Measurements from ENCODE around the gene ASIC3.

Gene ASIC3

DNA sequence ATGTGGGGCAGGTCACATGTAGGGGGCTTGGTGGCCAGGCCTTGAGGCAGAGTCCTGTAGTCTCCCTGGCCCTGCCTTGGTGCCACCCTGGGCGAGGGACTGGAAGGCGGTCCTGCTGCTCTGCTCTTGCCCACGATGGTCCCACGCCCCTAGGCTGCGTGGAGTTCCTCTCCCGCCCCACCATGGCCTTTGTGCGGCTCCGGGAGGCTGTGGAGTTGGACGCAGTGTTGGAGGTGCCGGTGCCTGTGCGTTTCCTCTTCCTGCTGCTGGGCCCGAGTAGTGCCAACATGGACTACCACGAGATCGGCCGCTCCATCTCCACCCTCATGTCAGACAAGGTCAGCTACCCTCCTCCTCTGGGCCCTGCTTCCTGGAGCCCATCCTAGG, 22.2 kb downstream of the ASIC3 start:
- no peak for DNase-seq (ENCODE audit: low read depth in 2 of 2)

DNA sequence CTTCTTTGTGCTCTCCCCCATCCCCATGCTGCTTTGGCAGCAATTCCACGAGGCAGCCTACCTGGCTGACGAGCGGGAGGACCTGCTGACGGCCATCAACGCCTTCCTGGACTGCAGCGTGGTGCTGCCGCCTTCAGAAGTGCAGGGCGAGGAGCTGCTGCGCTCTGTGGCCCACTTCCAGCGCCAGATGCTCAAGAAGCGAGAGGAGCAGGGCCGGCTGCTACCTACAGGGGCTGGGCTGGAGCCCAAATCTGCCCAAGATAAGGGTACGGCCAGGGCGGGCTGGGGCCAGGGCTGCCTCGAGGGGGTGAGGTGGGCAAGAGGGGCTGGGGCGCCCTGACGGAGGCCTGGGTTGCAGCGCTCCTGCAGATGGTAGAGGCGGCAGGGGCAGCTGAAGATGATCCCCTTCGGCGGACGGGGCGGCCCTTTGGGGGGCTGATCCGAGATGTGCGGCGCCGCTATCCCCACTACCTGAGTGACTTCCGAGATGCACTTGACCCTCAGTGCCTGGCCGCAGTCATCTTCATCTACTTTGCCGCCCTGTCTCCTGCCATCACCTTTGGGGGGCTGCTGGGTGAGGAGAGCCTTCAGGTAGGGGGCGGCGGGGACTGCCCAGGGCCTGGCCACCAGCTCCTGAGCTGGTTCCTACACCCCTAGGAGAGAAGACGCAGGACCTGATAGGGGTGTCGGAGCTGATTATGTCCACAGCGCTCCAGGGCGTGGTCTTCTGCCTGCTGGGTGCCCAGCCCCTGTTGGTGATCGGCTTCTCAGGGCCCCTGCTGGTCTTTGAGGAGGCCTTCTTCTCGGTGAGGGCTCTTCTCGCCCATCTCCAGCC, 22.9 kb downstream of the ASIC3 start:
- no peak for DNase-seq (ENCODE audit: low read depth in 2 of 2)

DNA sequence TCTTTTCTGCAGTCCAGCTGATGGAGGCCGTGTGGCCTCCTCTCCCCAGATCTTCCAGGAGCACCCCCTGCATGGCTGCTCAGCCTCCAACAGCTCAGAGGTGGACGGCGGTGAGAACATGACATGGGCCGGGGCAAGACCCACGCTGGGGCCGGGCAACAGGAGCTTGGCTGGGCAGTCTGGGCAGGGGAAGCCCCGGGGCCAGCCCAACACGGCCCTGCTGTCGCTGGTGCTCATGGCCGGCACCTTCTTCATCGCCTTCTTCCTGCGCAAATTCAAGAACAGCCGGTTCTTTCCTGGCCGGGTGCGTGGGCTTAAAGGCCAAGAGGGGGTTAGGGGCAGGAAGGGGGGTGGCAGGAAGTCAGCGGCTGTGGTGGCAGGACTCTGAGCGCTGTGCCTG, 25.7 kb downstream of the ASIC3 start:
- DNase-seq (ENCODE audit: low read depth in 2 of 2) = no peak

DNA sequence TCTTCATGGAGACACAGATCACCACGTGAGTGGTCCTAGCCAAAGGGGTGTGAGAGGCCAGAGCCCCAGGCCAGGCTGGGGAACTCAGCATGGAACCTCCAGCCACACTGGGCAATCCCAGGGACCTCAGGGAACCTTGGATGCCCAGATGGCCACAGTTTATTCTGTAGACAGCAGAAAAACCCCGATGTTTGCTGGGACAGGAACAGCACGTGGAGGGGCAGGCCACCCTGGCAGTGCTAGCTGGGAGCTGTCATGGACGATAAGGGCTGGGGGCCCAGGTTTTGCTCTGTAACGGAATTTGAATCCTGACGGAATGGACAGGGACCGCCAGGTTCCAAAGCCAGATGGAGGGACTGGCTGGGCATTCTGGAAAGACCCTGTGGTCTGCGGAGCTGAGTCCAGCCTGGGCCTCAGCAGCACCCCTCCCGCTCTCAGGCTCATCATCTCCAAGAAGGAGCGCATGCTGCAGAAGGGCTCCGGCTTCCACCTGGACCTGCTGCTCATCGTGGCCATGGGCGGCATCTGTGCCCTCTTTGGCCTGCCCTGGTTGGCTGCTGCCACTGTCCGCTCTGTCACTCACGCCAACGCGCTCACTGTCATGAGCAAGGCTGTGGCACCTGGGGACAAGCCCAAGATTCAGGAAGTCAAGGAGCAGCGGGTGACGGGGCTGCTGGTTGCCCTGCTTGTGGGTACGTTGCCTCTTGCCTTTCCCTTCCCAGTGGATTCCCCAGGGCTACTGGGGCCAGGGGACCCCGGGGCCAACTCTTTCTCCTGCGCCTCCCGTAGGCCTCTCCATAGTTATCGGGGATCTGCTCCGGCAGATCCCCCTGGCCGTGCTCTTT, 26.7 kb downstream of the ASIC3 start:
- DNase-seq (ENCODE audit: low read depth in 2 of 2) = no peak

DNA sequence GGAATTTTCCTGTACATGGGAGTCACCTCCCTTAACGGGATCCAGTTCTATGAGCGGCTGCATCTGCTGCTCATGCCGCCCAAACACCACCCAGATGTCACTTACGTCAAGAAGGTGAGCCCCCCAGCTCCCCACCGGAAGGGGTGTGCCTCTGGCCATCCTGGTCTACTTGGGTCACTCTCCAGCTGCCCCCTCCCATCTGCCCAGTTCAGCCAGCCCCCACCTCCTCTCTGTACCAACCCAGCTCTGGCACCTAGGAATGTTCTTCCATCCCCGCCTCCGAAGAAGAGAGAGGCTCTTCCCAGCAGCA, 27.3 kb downstream of the ASIC3 start:
- DNase-seq (ENCODE audit: low read depth in 2 of 2) = no peak

DNA sequence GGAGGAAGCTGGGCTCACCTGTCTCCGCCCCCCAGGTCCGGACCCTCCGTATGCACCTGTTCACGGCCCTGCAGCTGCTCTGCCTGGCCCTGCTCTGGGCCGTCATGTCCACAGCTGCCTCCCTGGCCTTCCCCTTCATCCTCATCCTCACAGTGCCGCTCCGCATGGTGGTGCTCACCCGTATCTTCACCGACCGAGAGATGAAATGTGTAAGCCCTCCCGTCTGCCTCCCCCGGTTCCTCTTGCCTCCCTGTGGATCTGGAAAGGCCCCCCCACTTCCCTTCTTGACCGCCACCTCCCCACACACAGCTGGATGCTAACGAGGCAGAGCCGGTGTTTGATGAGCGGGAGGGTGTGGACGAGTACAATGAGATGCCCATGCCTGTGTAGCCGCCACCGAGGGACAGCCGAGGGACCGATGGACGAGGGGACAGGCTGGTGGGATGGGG, 27.7 kb downstream of the ASIC3 start:
- DNase-seq (ENCODE audit: low read depth in 2 of 2) = no peak

DNA sequence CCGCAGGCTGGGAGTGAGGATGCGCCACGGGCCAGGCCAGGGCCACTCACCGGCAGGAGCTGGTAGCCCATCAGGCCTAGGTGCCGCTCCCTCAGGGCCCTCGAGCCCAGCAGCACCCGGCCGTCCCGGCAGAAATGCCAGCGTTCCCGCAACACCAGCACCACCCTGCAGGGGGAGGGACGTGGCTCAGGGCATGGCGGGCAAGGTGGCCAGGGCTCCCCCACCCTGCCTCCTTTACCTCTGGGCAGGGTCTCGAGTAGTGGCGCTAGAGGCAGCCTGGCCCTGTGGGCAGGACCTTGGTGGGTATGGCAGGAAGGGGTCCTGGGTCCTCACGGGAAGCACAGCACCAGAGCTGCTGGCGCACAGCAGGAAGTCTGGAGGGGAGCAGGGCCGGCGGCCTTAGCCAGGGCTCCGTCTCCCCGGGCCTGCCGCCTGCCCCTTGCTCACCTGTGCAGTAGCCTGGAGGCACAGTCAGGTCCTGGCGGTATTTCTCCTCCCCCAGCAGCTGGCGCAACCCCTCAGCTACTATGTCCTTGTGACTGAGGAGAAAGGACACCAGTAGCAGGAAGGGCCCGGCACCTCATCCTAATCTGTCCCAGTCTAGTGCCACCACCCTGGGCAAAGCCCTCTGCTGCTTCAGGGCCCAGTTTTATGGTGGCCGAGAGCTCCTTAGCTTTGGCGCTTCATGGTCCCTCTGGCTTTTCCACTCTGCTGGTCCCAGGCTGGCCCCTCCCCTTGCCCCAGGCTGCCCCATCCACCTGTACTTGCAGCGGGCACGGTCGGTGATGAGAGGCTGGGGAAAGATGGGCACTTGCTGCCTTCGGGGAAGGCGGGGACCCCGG, 28.8 kb downstream of the ASIC3 start:
- no peak for DNase-seq (ENCODE audit: low read depth in 2 of 2)

DNA sequence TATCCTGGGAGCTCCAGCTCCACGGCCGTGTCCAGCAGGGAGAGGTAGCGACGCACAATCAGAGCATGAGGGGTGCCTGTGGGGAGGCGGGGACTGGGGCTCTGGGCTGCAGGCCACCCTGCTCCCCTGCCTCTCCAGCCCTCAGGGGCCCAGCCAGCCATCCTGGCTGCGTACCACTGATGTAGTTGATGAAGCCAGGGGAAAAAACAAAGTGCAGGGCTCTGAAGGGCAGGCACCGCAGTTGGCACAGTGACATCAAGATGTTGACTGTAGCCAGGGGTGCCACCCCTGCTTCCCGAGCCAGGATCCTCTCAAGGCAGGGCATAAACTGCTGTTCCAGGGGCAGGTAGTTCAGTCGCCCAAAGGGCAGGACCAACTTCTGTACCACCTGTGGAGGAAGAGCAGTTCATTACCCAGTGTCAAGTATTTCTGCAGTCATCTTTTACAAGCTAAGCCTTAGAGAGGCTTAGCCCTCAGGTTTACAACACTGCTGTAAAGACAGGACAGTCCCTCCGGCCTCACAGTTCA, 29.4 kb downstream of the ASIC3 start:
- DNase-seq (ENCODE audit: low read depth in 2 of 2) = no peak

DNA sequence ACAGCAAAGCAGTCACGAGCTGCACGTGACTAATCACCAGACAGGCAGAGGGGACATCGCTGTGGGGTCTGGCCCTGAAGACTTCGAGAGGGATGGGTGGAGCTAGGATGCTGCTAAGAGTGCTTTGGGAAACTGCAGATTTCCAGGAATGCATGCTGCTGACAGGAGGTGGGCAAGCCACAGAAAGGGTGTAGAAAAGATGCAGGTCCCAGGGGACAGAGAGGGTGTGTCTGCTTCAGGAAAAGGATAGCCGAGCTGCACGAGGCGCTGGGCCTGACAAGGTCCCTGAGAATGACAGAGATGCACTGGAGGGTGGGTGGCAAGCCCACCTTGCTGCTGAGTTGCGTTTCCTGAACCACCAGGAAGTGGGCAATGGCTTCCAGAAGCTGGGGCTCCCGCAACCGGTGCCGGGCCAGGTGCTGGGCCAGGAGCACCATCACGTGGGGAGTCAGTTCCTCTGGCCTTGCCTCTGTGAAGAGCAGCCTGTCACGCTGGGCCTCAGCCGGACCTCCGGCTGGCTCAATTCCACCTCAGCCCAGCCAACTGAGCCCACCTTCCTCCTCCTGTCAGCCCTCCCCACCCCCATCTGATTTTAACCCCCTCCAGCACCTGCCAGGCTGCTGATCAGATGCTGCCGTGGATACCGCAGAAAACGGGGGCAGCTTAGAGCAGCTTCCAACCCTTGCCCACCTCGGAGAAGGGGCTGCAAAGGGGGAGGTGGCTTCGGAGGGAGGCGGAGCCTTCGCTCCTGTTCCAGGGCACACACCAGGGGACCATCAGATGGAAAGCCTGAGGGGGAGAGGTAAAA, 30.1 kb downstream of the ASIC3 start:
- no peak for DNase-seq (ENCODE audit: low read depth in 2 of 2)

DNA sequence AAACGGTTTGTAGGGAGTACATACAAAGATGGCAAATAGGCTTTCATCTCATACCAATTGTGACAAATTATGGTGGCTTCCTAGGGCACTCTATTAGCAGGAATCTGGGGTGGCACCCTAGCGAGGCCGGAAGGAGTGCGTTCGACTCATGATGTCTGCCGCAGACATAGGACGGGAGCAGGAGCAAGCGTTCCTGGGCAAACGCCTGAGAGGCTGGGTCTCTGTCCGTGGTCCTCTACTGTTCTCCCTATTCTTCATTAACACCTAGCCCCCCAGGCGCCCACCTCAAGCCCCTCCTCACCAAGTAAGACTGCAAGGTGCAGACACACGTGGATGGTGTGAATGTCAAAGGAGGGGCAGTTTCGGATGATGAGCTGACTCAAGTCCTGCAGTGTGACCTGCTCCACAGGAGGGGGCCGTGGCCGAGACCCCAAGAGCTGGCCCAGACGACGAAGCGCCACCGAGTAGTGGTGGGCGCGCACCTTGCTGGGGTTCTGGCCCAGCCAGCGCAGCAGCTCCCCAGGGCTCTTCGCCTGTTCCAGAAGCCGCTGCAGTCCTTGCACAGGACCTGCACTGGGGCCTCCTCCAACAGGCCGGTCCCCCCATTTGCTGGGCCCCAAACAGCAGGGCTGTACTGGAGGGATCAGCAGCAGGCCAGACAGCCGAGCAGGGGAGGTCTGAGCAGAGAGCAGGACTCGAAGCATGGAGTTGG, 31.0 kb downstream of the ASIC3 start:
- no peak for DNase-seq (ENCODE audit: low read depth in 2 of 2)

DNA sequence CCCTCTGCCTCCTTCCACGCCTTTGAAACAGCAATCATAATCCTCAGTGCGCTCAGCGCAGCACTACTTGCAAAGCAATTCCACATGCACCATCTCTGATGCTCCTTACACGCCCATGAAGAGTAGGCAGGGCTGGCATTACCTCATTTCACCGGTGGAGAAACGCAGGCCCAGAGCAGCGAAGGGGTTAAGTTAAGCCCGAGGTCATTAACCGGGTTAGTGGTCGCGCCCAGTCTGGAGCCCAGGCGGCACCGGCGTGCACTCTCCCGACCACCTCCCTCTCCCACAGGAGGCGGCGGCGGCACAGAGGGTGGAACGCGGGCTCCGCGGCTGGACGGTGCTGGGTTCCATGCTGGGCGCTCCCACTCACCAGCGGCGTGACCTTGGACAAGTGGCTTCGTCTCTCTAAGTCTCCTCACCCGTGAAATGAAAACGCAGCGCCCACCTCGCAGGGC, 31.8 kb downstream of the ASIC3 start:
- no peak for DNase-seq (ENCODE audit: low read depth in 2 of 2)

DNA sequence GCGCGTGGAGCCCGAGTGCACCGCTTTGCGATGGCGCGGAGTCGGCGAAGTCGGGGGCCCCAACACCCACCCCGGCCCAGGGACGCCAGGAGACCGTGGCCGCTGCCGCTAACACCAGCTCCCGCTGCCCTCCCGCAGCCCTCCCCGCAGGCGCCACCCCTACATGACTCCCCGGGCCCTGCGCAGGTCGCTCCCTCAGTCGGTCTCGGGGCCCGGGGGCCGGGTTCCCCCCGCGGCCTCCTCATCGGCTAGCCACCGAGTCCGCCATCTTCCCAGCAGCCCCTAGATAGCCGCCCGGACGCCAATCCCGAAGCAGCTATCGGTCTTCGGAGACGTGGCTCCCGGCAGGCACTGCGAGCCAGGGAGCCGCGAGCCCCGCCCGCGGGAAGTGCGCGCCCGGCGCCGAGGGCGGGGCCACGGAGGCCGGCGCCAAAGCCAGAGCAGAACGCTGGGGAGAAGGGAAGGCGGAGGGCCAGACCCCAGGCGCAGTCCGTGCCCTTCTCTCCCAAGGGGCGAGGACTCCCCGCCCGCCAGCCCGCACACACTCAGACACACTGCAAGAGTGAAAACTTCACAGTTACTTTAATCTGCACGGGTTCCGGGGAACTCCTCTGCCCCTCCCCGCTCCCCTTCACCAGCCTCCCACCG, 32.3 kb downstream of the ASIC3 start, which contains the start of gene FASTK:
Gene FASTK (minus strand): TSS at position 288 of the 648 bp plus-strand sequence. CDS start 43 bp downstream, at position 245.
- peak; percentile 82 to 86 for DNase-seq (ENCODE audit: low read depth in 2 of 2)

DNA sequence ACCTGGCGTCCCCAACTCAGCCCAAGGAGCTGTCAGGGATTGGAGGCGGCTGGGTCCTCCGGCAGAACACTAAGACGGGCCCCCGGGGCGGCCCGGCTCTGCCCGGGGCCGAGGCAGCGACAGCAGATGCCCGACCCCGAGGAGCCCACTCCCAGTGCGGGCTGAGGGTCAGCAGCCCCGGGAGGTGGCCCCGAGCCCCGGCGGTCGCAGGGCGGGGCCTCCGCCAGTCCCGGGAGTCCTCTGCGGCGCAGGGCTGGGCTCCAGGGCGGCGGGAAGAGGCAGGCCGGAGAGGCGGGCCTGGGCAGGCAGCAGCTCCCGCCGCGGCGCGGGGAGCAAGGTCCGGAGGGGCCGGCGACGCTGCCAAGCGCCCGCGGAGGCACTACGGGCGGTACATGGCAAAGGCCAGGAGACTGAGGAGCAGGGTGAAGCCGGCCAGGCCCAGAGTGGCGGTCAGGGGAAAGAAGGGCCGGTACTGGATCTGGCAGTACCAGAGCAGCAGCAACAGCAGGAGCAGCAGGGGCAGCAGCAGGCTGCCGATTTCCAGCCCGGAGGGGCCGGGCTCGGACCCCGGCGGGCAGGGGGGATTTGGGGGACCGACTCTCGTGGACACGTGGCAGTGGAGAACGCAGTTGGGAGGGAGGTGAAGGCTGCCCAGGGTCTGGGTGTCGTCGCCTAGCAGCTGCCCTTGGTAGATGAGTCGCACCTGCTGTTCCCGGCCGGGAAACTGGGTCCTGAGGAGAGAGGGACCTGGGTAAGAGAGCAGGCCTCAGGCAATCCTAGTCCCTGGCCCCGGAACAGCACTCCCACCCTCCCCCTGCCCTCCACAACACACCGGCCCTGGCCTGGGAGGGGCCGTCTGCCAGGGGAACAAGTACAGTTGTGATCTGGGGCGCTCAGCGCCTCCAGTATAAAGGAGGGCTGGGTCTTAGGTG, 33.1 kb downstream of the ASIC3 start:
- DNase-seq (ENCODE audit: low read depth in 2 of 2) = no peak

DNA sequence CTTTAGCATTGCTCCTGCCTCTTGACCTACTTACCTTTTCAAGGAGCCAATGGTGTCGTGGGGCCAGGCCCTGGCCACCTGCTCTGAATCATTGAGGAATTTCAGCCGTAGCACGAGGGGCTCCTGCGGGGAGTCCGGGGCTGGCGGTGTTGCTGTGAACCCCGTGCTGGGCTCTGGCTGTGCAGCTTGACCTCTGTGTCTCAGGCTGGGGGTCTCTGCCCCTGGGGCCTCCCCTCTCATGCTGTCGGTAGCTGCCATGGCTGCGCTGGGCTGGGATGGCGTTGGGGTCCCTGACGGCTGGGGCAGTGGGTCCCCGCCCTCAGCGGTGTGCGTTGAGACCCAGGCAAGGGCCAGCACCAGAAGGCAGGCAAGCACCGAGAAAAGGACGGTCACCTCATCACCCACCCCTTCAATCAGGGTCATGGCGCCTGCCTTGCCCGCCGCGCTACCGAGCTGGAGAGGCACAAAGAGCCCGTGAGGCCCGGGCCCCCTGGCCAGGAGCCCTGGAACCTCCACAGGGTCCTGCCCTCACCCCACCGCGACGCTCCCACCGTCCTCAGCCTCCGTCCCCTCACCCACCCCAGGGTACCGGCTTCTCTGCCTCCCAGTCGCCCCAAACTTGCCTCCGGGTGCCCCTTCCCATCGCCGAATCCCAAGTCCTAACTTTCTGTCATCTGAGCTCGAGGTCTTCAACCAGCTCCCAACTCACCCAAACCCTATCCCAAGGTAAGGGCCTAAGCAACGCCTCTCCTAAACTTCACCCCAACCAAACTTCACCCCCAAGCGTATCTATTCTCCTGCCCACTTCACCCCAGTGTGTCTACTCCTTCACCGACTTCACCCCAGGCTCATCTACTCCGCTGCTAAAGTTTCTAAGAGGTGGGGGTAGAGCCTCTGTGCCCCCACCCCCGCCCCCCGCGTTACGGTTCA, 34.1 kb downstream of the ASIC3 start:
- no peak for DNase-seq (ENCODE audit: low read depth in 2 of 2)

DNA sequence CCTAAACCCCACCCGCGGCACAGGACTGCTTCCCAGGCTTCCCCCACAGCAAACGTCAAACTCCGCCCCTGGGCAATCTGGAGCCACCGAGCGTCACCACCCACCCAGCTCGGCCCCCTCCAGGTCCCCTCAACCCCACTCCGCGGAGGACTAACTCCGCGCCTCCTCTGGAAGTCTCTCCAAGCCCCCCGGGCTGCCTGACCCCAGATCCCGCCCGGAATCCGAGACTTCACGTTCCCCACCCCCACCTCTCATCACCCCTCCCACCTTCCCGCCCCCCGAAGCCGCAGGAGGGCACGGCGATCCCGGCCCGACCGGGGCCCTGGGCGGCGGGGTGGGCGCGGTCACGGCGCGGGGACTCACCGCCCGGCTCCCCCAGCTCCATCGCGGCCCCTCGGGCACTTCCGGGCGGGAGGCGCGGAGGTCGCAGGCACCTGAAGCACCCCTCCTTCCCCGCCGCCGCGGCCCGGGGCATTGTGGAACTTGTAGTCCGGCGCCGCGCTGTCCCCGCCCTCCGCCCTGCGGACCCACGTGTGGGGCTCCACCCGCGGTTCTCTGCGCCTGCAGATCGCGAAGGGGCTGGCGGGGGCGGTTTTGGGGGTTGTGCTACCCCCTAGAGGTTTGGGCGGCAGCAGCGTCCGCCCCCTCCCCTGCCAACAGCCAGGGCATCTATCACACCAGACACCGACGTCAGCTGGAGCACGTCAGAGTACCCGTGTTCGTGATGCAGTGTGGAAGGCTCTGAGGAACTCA, 34.9 kb downstream of the ASIC3 start, which contains the start of gene TMUB1:
Gene TMUB1 (minus strand): TSS at position 423 of the 753 bp plus-strand sequence. CDS start 930 bp downstream, outside the sequence.
- peak; percentile 74 to 77 for DNase-seq (ENCODE audit: low read depth in 2 of 2)

DNA sequence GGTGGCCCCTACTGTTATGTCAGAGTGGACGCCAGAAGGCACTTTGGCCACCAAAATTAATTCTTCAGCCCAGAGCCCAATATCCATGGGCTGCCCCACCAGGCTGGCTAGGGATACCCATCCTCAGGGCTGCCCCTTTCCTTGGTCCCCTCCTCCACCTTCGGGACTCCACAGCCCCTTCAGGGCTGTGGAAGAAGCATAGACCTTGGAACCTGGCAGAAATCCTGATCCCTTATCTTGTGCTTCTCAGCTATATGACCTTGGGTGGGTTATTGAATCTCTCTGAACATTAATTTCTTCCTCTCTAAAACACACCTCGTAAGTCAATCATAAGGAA, 35.5 kb downstream of the ASIC3 start:
- DNase-seq (ENCODE audit: low read depth in 2 of 2) = no peak

DNA sequence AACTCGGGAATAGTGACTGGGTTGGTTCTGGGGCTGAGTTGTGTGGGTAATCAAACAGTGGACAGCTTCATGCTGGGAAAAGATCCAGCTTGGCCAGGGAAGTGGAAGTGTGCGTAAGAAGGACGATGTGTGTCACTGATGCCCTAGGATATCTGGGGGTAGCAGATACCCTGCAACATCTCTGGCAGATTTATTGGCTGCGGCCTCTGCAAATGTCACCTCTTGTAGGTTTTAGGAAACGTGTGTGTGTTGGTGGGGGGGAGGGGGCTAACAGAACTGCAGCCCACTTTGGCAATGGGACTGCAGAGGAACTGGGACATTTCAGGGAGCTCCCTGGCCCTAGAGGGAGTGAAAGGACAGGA, 37.0 kb downstream of the ASIC3 start:
- no peak for DNase-seq (ENCODE audit: low read depth in 2 of 2)
